Thymus (tissue), 11 donors: Measurements from ENCODE around the gene ASTN2. TPM values are rescaled to one million over a fixed set of nuclear protein-coding genes. Genes with fewer than 3 reads are reported as not detected.
"Not testable (repeated sequence)": the region's sequence is repeated elsewhere in the genome, so short reads cannot be mapped to it uniquely, and the experiment has no call there.

Experiments
- DNase-seq, 9 donors: peaks; one replicate each; pipeline ENCODE4 v3.0.0-alpha.2; 2013; ENCODE audit warnings: low spot score in 9 of 9, low read depth in 6 of 9, missing footprints in 1 of 9
- H3K27ac ChIP-seq, 2 donors: one replicate each; pipeline ENCODE4 v1.5.1; 2013; ENCODE audit warnings: control low read depth in 1 of 2, low read depth in 1 of 2, low read length in 1 of 2, mild to moderate bottlenecking in 1 of 2, moderate library complexity in 1 of 2
- H3K27me3 ChIP-seq, 2 donors: one replicate each; pipeline ENCODE4 v1.5.1; 2013; ENCODE audit warnings: low read length in 1 of 2; ENCODE audit not compliant: control insufficient read depth in 2 of 2, insufficient read depth in 1 of 2
- H3K36me3 ChIP-seq, 2 donors: one replicate each; pipeline ENCODE4 v1.5.1; 2013; ENCODE audit warnings: low read length in 1 of 2, mild to moderate bottlenecking in 1 of 2, moderate library complexity in 1 of 2; ENCODE audit not compliant: control insufficient read depth in 2 of 2, insufficient read depth in 2 of 2
- H3K4me1 ChIP-seq, 2 donors: one replicate each; pipeline ENCODE4 v1.5.1; 2013; ENCODE audit warnings: low read length in 2 of 2; ENCODE audit not compliant: control insufficient read depth in 2 of 2, insufficient read depth in 2 of 2
- H3K4me3 ChIP-seq, 2 donors: one replicate each; pipeline ENCODE4 v1.5.1; 2013; ENCODE audit warnings: low read length in 2 of 2, control low read depth in 1 of 2, mild to moderate bottlenecking in 1 of 2
- H3K9me3 ChIP-seq, 2 donors: one replicate each; pipeline ENCODE4 v1.5.1; 2013; ENCODE audit warnings: low read length in 1 of 2, mild to moderate bottlenecking in 1 of 2; ENCODE audit not compliant: control insufficient read depth in 2 of 2, insufficient read depth in 1 of 2
- WGBS: extraction: QIAGEN DNeasy Blood & Tissue Kit; methylation state at CpG from one replicate; pipeline ENCODE4 v1.1.7; 2013; 5-methylcytosine and 5-hydroxymethylcytosine counted together
- polyA plus RNA-seq: library from polyadenylated mRNA; stranded (reverse); fragments of 200-250 nt; gene quantifications from one replicate; pipeline ENCODE4 v1.2.3, GENCODE V29; 2013
- total RNA-seq: library from RNA; stranded (reverse); fragments of 120-200 nt; gene quantifications from one replicate; pipeline ENCODE4 v1.2.4, GENCODE V29; 2013
- donor health status: healthy.

ASTN2 gene
- total and polyA plus RNA-seq, 2 donors: 5.8 to 5.9 TPM

DNA sequence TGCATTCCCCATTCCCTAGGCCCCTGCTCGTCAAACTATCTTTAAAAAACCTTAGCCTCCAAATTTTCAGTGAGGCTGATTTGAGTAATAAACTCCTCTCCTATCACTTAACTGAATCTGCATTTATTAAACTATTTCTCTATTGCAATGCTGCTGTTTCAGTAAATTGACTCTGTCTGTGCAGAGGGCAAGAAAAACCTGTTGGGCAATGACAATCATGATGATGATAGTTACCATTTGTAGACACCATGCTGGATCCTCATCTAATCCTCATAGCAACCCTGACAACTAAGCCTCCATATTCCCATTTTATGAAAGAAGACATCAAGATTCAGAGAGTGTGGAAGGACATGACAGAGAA lies 514.9 kb downstream of the ASTN2 start:
- DNase-seq: no peak
- no peak overlapping the region for H3K4me3 ChIP-seq
- H3K27me3 ChIP-seq: no peaks in the 10 kb centered on the region
- no peak overlapping the region for H3K27ac ChIP-seq
- H3K9me3 ChIP-seq: no peaks in the 10 kb centered on the region
- 91% methylated on average over 1 of the region's 1 CpG for WGBS
- no peaks in the 10 kb centered on the region for H3K4me1 ChIP-seq
- no peaks in the 10 kb centered on the region for H3K36me3 ChIP-seq

DNA sequence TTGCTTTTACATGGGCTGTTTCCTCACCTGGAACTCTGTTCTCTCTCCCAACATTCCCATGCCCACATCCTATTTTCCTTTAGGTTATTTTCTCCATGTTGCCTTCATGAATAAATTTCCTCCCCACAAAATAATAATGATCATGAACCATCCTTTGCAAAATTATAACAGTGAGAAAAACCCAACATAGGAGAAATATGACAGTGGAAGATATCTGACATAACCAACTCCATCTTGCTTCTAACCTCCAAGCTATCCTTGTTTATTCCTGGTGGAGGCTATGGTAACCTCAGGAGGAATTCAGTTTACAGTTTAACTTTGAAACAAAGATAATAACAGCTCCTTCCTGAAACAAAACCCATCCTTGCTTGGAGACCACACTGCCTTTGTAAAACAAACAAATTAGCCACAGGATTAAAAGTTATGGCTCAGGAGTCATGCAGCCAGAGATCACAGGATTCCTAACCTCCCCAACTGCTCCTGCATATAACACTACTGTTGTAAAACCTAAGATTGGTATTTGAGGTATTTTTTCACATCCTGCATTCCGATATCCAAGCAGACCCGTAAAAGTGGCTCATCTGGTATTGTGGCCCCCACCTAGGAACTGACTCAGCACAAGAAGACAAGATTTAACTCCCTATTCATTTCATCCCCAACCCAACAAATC lies 515.4 kb downstream of the ASTN2 start:
- Histone ChIP-seq H3K27me3 (no peaks in the 10 kb centered on the region), H3K4me3 (no peak overlapping the region), H3K36me3 (no peaks in the 10 kb centered on the region), H3K27ac (no peak overlapping the region), H3K4me1 (no peaks in the 10 kb centered on the region), H3K9me3 (no peaks in the 10 kb centered on the region)
- 91% methylated on average over 2 of the region's 2 CpGs for WGBS
- no peak for DNase-seq

DNA sequence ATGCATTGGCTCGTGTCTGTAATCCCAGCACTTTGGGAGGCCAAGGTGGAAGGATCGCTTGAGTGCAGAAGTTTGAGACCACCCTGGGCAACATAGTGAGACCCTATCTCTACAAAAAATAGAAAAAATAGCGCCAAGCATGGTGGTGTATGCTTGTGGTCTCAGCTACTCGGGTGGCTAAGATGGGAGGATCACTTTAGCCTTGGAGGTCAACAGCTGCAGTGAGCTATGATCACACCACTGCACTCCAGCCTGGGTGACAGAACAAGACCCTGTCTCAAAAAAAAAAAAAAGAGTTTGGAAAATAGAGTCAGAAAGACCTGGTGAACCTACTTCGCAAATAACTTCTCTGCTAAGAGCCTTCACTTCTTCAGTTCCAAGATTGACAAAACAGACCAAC lies 516.7 kb downstream of the ASTN2 start:
- DNase-seq: not testable (repeated sequence)
- 93% methylated on average over 5 of the region's 5 CpGs for WGBS

DNA sequence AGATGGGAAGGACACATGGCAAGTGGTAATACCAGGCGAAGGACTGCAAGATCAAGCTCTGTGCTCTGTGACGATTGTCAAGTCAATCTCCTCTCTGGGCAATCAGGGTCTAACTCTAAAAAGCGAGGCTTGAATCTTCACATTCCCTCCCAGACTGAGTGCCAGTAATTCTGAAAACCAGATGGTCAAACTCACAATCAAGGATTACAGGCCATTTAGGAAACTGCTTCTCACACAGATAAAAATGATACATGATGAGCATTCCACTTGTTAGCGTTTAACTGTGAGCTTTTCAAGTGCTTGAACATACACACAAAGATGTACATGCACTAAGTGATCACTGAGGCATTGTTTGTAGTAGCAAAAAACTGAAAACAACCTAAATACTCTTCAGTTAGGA lies 517.7 kb downstream of the ASTN2 start:
- DNase-seq: no peak
- Histone ChIP-seq H3K9me3 (no peaks in the 10 kb centered on the region), H3K4me3 (no peak overlapping the region), H3K36me3 (no peaks in the 10 kb centered on the region), H3K27me3 (no peaks in the 10 kb centered on the region), H3K27ac (no peak overlapping the region), H3K4me1 (no peaks in the 10 kb centered on the region)
- WGBS: 93% methylated on average over 4 of the region's 4 CpGs

More for the DNA sequence above, 516.7 kb downstream of the ASTN2 start:
- H3K27me3 ChIP-seq, H3K4me3 ChIP-seq, H3K4me1 ChIP-seq, H3K36me3 ChIP-seq, H3K27ac ChIP-seq, H3K9me3 ChIP-seq: not testable (repeated sequence)

DNA sequence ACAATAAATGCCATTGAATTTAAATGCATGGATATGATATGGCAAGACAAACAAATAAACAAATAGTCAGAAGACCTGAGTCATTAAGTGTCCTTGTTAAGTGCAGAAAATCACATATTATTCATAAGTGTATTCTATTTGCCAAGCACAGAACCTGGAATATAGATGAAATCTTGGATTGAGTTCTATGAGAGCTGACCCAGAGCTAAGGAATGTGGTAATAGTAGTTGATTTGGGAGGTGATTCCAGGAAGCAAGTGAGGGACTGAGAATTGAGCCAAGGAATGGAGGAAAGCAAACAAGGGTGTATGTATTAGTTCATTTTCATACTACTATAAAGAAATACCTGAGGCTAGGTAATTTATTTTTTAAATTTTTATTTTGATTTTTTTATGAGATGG lies 518.9 kb downstream of the ASTN2 start:
- Histone ChIP-seq H3K9me3 (no peaks in the 10 kb centered on the region), H3K27ac (no peak overlapping the region), H3K27me3 (no peaks in the 10 kb centered on the region), H3K4me1 (no peaks in the 10 kb centered on the region), H3K36me3 (no peaks in the 10 kb centered on the region), H3K4me3 (no peak overlapping the region)
- no peak for DNase-seq

DNA sequence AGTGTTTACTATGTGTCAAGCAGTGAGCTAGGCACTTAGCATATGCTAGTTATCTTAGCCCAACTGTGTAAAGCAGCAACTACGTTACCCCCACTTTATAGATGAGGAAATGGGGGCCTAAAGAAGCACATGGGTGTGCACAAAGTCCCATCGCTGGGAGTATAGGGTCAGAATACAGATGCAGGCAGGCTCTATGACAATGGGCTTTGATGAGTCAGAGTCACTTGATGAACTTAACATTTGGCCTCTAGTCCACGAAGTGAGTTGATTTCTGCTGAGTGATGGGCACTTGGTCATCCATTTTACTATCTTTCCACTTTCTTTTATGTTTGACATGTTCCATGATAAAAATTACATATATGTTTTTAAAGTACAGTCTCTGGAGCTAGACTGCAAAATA lies 523.4 kb downstream of the ASTN2 start:
- Histone ChIP-seq H3K4me3 (no peak overlapping the region), H3K27ac (no peak overlapping the region), H3K27me3 (no peaks in the 10 kb centered on the region), H3K9me3 (no peaks in the 10 kb centered on the region), H3K36me3 (no peaks in the 10 kb centered on the region), H3K4me1 (no peaks in the 10 kb centered on the region)
- WGBS: 88% methylated on average over 3 of the region's 3 CpGs
- no peak for DNase-seq

DNA sequence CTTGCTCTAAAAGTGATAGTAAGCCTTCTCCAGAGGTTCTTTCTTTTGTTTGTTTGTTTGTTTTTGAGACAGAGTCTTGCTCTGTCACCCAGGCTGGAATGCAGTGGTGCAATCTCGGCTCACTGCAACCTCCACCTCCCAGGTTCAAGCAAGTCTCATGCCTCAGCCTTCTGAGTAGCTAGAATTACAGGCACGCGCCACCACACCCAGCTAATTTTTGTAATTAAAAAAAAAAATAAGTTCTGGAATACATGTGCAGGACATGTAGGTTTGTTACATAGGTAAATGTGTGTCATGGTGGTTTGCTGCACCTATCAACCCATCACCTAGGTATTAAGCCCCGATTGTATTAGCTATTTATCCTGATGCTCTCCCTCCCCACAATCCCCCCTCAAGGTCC lies 526.4 kb downstream of the ASTN2 start:
- H3K27ac ChIP-seq, H3K36me3 ChIP-seq, H3K27me3 ChIP-seq, H3K4me3 ChIP-seq, H3K9me3 ChIP-seq, H3K4me1 ChIP-seq, DNase-seq: not testable (repeated sequence)
- 94% methylated on average over 4 of the region's 4 CpGs for WGBS

DNA sequence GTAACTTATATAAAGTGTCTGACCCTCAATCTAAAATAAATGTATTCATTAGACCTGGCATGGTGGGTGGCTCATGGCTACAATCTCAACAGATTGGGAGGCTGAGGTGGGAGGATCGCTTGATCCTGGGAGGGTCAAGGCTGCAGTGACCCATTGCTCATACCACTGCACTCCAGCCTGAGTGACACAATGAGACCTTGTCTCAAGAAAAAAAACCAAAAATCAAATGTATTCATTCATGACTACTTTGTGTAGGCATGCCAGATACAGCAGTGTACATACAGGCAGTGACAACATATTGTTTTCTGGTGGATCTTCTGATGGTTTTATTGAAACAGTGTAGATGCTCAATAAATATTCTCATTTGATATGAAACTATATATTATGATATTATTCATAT lies 526.8 kb downstream of the ASTN2 start:
- no peaks in the 10 kb centered on the region for H3K27me3 ChIP-seq
- no peak overlapping the region for H3K4me3 ChIP-seq
- WGBS: 100% methylated on average over 1 of the region's 1 CpG
- H3K9me3 ChIP-seq: no peaks in the 10 kb centered on the region
- no peaks in the 10 kb centered on the region for H3K4me1 ChIP-seq
- H3K36me3 ChIP-seq: no peaks in the 10 kb centered on the region
- no peak overlapping the region for H3K27ac ChIP-seq
- DNase-seq: no peak

DNA sequence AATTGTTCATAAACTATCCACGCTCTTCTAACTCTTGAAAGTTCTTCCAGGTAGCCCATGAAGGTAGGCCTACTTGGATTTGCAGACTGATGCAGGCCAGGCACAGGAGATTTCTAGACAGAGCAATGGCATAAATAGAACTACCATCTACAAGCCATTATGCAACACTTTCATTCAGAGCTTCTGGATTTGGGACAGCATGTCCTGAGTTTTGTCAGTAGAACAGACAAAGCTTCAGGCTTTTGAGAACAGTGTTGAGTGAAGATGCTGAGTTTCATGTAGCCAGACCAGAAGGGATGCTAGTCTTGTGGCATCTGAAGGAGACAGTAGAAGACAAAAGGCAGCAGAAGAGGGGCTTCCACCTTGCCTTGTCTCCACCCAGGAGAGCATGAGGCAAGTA lies 531.2 kb downstream of the ASTN2 start:
- Histone ChIP-seq H3K4me3 (no peak overlapping the region), H3K9me3 (no peaks in the 10 kb centered on the region), H3K36me3 (no peaks in the 10 kb centered on the region), H3K27ac (no peak overlapping the region), H3K4me1 (no peaks in the 10 kb centered on the region), H3K27me3 (no peaks in the 10 kb centered on the region)
- no peak for DNase-seq
- 86% methylated on average over 1 of the region's 1 CpG for WGBS

DNA sequence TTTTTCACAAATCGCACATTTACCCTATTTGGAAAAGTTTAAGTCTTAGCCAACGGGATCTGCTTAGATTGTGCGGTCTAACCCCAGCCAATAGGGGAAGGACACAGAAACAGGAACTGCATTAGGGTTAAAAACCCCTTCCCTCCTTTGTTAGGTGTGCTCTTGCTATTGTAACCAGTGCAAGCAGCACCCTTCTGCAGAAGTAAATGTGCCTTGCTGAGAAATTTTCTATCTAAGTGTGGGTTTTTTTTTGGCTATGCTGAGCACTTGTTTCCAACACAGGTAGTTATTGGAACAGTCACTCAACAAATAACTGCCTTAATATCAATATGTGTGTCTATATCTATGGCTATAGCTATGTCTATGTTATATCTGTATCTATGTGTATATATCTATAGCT lies 537.8 kb downstream of the ASTN2 start:
- no peak overlapping the region for H3K4me3 ChIP-seq
- no peaks in the 10 kb centered on the region for H3K36me3 ChIP-seq
- H3K4me1 ChIP-seq: no peaks in the 10 kb centered on the region
- no peak for DNase-seq
- peaks cover 0 to 2% of the 10 kb centered on the region in 2 donors for H3K9me3 ChIP-seq
- no peak overlapping the region for H3K27ac ChIP-seq
- WGBS: 82% methylated on average over 3 of the region's 3 CpGs
- no peaks in the 10 kb centered on the region for H3K27me3 ChIP-seq
